Upper lobe of left lung (tissue), 4 donors: ENCODE data around the gene AKNAD1.

Source experiments
- POLR2A ChIP-seq, 4 donors: fragments of 450-650 bp; IDR thresholded peaks; one replicate each; pipeline ENCODE4 v1.5.1; 2016 to 2017; ENCODE audit warnings: antibody characterized with exemption in 4 of 4, mild to moderate bottlenecking in 2 of 4
- TF ChIP-seq, protein P1 (sequence below), 6 experiments: fragments of 450-650 bp in 4 of 6; fragments of 200-600 bp in 2 of 6; sonication (generic) in 2 of 6; IDR thresholded peaks; one replicate each; pipeline ENCODE4 v1.5.1; 2016 to 2019; ENCODE audit warnings: antibody characterized with exemption in 6 of 6

DNA sequence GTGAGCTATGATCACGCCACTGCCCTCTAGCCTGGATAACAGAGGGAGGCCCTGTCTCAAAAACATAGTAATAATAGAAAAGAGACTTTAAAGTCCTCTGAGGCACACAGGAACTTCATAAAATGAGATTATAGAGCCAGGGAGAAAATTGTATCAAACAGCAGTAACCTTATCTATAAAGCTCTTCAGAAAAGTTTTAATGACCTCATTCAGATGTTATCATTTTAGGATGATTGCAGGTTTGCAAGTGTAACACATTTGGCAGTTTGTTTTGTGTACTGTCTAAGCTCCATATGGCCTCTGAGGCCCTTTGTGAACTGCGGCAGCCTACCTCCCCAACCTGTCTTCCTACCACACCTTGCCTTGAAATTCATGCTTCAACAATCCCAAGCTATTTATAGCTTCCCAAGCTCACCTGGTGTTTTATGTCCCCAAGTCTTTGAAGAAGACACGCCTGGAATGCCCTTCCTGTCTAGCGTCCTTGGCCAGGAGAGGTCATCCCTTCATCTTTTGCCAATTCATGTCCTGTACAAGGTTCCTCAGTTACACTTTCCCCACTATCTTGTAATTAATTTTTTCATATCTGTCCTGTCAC lies 8.5 kb upstream of the AKNAD1 start:
- TF ChIP-seq, protein P1, sequence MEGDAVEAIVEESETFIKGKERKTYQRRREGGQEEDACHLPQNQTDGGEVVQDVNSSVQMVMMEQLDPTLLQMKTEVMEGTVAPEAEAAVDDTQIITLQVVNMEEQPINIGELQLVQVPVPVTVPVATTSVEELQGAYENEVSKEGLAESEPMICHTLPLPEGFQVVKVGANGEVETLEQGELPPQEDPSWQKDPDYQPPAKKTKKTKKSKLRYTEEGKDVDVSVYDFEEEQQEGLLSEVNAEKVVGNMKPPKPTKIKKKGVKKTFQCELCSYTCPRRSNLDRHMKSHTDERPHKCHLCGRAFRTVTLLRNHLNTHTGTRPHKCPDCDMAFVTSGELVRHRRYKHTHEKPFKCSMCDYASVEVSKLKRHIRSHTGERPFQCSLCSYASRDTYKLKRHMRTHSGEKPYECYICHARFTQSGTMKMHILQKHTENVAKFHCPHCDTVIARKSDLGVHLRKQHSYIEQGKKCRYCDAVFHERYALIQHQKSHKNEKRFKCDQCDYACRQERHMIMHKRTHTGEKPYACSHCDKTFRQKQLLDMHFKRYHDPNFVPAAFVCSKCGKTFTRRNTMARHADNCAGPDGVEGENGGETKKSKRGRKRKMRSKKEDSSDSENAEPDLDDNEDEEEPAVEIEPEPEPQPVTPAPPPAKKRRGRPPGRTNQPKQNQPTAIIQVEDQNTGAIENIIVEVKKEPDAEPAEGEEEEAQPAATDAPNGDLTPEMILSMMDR (IDR thresholded peaks at IDR 0.05): no peak
- TF ChIP-seq POLR2A (IDR thresholded peaks at IDR 0.05): no peak
